Kidney (tissue), 14 donors: ENCODE data around the gene NKX2-4. TPM values are rescaled to one million over a fixed set of nuclear protein-coding genes. Genes with fewer than 3 reads are reported as not detected.
A peak's percentile ranks its signal among the peaks of the same experiment; 100 is the strongest.

Experiments
- DNase-seq, 5 donors: peaks; one replicate each; pipeline ENCODE4 v3.0.0-alpha.2; 2013 to 2020
- FAIRE-seq: peaks from 2 replicates; lab custom pipeline; 2012; peaks lifted over from hg19 to GRCh38; lab: Jason Lieb, UNC
- H3K27ac ChIP-seq, 2 donors: one replicate each; pipeline ENCODE4 v1.7.0; 2013; ENCODE audit warnings: low read depth in 2 of 2, low read length in 2 of 2, inconsistent platforms in 1 of 2
- H3K27me3 ChIP-seq: one replicate; pipeline ENCODE4 v1.7.1; 2013; ENCODE audit warnings: low read length, inconsistent platforms; ENCODE audit not compliant: control insufficient read depth, insufficient read depth
- H3K36me3 ChIP-seq, 3 donors: one replicate each; pipeline versions ENCODE4 v1.7.0 to v1.7.1; 2013; ENCODE audit warnings: low read length in 3 of 3, control low read depth in 1 of 3, inconsistent platforms in 1 of 3; ENCODE audit not compliant: insufficient read depth in 3 of 3, control insufficient read depth in 2 of 3
- H3K4me1 ChIP-seq, 3 donors: one replicate each; pipeline versions ENCODE4 v1.7.0 to v1.7.1; 2013; ENCODE audit warnings: low read length in 3 of 3, inconsistent platforms in 1 of 3, low read depth in 1 of 3; ENCODE audit not compliant: control insufficient read depth in 2 of 3, insufficient read depth in 2 of 3
- H3K4me3 ChIP-seq, 3 donors: one replicate each; pipeline versions ENCODE4 v1.7.0 to v1.8.1; 2013; ENCODE audit warnings: low read length in 3 of 3, control low read depth in 1 of 3, inconsistent platforms in 1 of 3
- H3K9ac ChIP-seq, 3 donors: one replicate each; pipeline versions ENCODE4 v1.7.0 to v1.7.1; 2013; ENCODE audit warnings: low read length in 3 of 3, control low read depth in 1 of 3, inconsistent platforms in 1 of 3
- H3K9me3 ChIP-seq, 3 donors: one replicate each; pipeline versions ENCODE4 v1.7.0 to v1.7.1; 2013; ENCODE audit warnings: low read length in 3 of 3, control low read depth in 1 of 3, inconsistent platforms in 1 of 3; ENCODE audit not compliant: control insufficient read depth in 2 of 3, insufficient read depth in 1 of 3
- CTCF ChIP-seq: IDR thresholded peaks from 3 replicates; pipeline ENCODE4 v1.5.1; 2012; ENCODE audit warnings: mild to moderate bottlenecking, moderate library complexity, borderline replicate concordance; ENCODE audit not compliant: insufficient read depth; ENCODE audit errors: extremely low read depth
- intact Hi-C: fragments of 100-400 bp; cut with DNase I; formaldehyde crosslinking; loops from one replicate; pipeline ENCODE4 v1.11.1; 2022
- polyA plus RNA-seq: library from polyadenylated mRNA; stranded (reverse); fragments of 350-450 nt; fragmentation: Illumina TruSeq; extraction: RNeasy Lipid Tissue Mini Kit (QIAGEN cat#74804); gene quantifications from one replicate; pipeline ENCODE4 v1.2.3, GENCODE V29; 2014; ENCODE audit warnings: low read depth, low replicate concordance; ENCODE audit not compliant: insufficient read depth
- total RNA-seq: library from RNA; stranded (reverse); fragmentation: NEBNext Ultra II Directional; extraction: Animal tissue kit (Norgen Biotek cat#: 25700); gene quantifications from one replicate; pipeline ENCODE4 v1.2.1, GENCODE V29; 2021
- donor health status: control.
- donor health status: control.
- donor health status: control.
- donor health status: control.
- donor health status: control.
- donor health status: DM: yes; HTN: yes; CAD: no.
- donor health status: Normal renal cell carcinoma (clear cell type).

The NKX2-4 gene
- total and polyA plus RNA-seq, 2 donors from 2014 or later: not detected

- TF ChIP-seq CTCF: no peak
- DNase-seq: no peak
- intact Hi-C loops: no loop called here
- Histone ChIP-seq H3K9ac (no peak overlapping the region), H3K36me3 (peaks cover 2 to 29% (median 8%) of the 10 kb centered on the region in 3 donors), H3K4me1 (no peaks in the 10 kb centered on the region), H3K4me3 (no peak overlapping the region), H3K9me3 (no peaks in the 10 kb centered on the region), H3K27ac (no peak overlapping the region), H3K27me3 (no peaks in the 10 kb centered on the region)
- no peak for FAIRE-seq
These were observed 44.1 kb downstream of the NKX2-4 start for GRCh38 chr20:21353236-21353635.

- Histone ChIP-seq H3K9ac (no peak overlapping the region), H3K9me3 (no peaks in the 10 kb centered on the region), H3K27ac (no peak overlapping the region), H3K4me3 (no peak overlapping the region), H3K36me3 (peaks cover 2 to 26% (median 8%) of the 10 kb centered on the region in 3 donors), H3K4me1 (no peaks in the 10 kb centered on the region), H3K27me3 (no peaks in the 10 kb centered on the region)
- DNase-seq: no peak
- no peak for TF ChIP-seq CTCF
- peak; percentile 29 for FAIRE-seq
- intact Hi-C loops: no loop called here
These were observed 44.6 kb downstream of the NKX2-4 start for GRCh38 chr20:21352703-21353102.

Other genes starting within 250 kb of the NKX2-4 start
- gene XRN2, start 94.2 kb downstream of the NKX2-4 start, total RNA-seq: 60.9 TPM
- gene XRN2, start 94.2 kb downstream of the NKX2-4 start, polyA plus RNA-seq: 22.6 TPM
- not detected for gene NKX2-2, start 116.5 kb upstream of the NKX2-4 start, total RNA-seq
- gene NKX2-2, start 116.5 kb upstream of the NKX2-4 start, polyA plus RNA-seq: not detected